ENCODE results near the gene JHY. TPM values are rescaled to one million over a fixed set of nuclear protein-coding genes. Genes with fewer than 3 reads are reported as not detected.

Gene JHY
- total RNA-seq, 1 donor from 2014 or later: 1.6 TPM

- ATAC-seq: no peak
These were observed 71.9 kb downstream of the JHY start for GRCh38 chr11:122954455-122954854.

DNA sequence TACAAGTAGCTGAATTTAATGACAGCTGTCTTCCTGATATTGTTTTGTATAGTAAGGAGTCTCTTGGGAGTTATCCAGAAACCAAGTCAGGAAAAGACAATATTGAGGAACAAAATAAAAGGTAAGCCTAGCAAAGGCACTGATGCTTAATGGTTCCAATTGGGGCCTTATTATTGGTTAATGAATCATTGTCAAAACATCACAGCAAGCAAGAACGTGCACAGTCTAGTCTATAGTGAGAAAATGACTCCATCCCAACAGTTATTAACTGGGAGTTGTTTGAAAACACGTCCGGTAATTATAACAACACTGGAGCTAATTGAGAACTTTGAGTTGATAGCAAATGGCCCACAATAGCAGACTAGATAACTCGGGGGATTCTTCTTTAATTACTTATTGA is 81.4 kb downstream of the JHY start:
- ATAC-seq: no peak

DNA sequence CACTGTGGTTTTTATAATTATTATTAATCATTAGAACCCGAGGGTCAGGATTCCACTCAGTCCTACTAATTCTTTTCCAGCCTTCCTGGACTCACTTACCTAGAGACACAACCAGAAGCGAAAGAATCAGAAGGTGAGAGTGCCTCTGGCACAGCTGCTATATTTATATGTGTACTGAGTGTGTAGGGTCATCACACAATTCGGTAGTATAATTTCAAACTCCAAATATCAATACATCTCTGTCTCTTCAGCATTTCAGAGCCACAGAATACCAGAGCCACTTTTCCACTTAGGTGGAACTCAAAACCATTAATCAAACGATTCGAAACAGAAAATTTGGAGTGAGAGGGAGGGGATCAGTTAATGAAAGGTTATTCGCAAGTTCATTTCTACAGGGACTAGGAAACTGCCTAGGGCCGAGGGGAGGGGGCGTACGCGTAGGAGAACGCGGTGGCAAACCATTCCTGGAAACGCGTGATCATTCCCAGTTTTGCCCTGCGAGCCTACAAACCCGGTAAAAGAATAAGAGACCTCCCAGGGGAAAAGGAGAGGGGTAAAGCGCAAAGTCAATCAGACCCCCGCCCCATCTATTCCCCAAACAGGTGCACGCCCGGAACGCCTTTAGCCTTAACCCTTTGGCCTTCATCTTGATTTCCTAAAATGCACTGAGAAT is 93.6 kb downstream of the JHY start:
- no peak for ATAC-seq

- ATAC-seq: no peak
These were observed 94.3 kb downstream of the JHY start for GRCh38 chr11:122976734-122977469.

DNA sequence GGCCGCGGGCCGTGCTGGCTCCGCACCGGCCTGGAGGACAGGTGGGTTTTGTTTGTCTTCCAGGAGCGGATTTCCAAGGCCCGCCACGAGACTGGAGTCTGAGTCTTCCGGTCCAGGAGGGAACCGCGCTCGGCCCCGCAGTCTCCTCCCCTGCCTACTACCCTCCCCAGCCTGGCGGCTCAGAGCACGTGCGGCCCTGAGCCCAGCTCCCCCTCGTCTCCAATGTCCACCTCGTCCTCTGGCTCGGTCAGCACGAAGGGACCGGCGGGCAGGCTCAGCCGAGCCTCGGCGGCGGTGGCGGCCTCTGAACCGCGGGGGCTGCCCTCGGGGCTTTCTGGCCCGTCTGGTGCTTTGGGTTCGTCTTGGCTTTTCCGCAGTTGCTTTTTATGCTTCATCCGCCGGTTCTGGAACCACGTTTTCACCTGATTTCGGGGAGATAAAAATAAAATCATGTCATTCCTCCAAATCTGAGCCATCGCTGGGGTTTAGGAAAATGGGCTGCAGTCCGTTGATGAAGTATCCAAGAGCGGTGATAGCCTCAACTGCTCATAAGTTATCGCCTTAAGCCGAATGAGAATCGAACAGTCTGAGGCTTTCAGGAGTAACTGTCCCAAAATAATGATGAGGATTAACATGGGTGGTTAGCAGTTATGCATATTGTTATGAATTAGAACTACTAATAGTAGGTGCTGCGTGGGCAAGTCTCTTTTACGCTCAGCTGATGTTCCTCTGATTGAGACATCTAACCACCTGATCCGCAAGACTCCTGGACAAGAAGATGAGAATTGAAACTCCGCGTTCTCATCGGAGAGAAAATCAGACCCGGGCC is 95.1 kb downstream of the JHY start:
- ATAC-seq: no peak

- no peak for ATAC-seq
These were observed 95.7 kb downstream of the JHY start for GRCh38 chr11:122978299-122978620.

GRCh38 chr11:122979103-122979814 is 96.7 kb downstream of the JHY start:
- ATAC-seq: no peak

DNA sequence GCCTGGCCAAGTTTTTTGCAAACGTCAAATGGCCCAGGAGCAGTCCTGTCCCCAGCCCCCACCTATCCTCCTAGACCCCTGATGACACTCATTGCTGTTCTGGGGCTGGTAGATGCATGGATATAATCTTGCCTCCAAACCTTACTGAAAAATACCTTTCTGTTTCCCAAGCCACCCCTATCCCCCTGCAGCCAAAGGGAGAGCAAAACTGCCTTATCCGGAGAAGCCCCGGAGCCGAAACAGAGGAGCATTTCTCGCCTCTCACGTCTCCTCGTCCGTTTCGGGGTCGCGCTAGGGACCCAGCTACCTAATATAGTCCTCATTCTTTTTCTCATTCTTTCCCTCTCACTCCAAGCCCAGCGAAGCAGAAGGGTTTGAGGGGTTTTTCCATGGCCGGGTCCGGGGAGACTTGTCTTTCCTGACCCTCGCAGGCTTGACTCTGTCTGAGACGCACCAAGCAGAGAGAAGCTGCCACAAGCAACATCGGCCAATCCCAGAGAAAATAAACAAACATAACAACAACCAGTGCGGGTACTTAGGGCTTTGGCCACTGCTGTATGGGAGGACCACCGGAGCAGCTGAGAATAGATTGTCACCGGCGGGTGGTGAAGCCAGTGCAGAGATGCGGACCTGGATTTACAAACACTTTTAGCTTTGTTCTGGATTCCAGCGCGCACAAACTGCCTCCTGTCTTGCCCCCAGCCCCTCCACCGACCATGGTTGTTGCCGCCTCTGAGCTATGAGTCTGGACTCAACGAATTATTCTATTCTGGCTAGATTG is 97.4 kb downstream of the JHY start:
- ATAC-seq: no peak

- peak; percentile 83 for ATAC-seq
These were observed 99.1 kb downstream of the JHY start, which contains the start of gene BSX for GRCh38 chr11:122981388-122982264. BSX (minus strand) TSS chr11:122981834; CDS start chr11:122981671, 163 bp downstream.

DNA sequence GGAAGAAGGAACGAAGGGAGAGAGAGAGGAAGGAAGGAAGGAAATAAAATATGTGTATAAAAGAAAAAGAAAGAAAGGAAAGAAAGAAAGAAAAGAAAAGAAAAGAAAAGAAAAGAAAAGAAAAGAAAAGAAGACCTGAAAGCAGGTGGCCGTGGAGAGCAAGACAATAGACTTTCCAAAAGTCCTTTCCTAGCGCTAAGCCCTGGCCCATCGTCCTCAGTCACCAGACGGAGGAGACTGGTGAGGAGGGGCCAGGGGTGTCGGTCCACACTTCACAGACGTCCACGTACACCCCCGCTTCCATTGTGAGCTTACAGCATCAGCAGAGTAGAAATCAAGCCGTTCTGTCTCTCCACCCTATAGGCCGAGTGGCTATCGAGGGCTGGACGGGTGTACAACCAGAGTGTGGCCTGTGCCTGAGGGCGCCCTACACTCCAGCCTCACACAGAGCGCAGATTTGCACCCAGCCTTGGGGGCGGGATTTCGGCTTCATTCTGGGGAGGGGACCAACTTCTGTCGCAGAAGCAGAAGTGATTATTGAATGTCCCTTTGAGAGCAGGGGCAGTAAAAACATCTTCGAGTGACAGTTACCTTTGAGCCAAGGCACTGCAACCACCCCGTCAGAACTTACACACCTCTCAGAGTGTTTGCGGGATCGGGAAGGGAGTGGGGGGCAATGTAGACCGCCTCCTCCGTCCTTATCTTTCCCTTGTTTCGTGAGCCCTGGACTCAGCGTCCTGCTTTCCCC is 101.1 kb downstream of the JHY start:
- ATAC-seq: no peak

GRCh38 chr11:122984186-122985011 is 101.8 kb downstream of the JHY start:
- ATAC-seq: no peak

- ATAC-seq: no peak
These were observed 113.0 kb downstream of the JHY start for GRCh38 chr11:122995526-122995925.

- ATAC-seq: no peak
These were observed 116.3 kb downstream of the JHY start for GRCh38 chr11:122998727-122999366.

- no peak for ATAC-seq
These were observed 118.2 kb downstream of the JHY start for GRCh38 chr11:123000721-123001120.

GRCh38 chr11:123006860-123007542 is 124.4 kb downstream of the JHY start:
- ATAC-seq: no peak

All from esophagus mucosa (tissue), 1 donor.